K562 (cell line): ENCODE data around the gene ATP6V0C. TPM values are rescaled to one million over a fixed set of nuclear protein-coding genes. Genes with fewer than 3 reads are reported as not detected.

ENCODE experiments used
- BRD4 ChIP-seq: fragments of 200-600 bp; sonication (generic); IDR thresholded peaks from 2 replicates; pipeline ENCODE4 v1.6.1; 2017; ENCODE audit warnings: inconsistent platforms
- CBFB ChIP-seq: sonication (generic); formaldehyde crosslinking; IDR thresholded peaks from 2 replicates; pipeline ENCODE4 v1.4.0; 2020; ENCODE audit warnings: mild to moderate bottlenecking, missing genetic modification reagents
- CHCHD3 ChIP-seq: fragments of 250-450 bp; sonication (Bioruptor Pico); IDR thresholded peaks from 2 replicates; pipeline ENCODE4 v2.1.2; 2022; ENCODE audit warnings: mild to moderate bottlenecking
- CREB1 ChIP-seq, 2 experiments: sonication (generic) in 1 of 2; formaldehyde crosslinking in 1 of 2; IDR thresholded peaks; 2 replicates each; pipeline versions ENCODE4 v1.6.1 to v1.8.0; 2012 to 2022; ENCODE audit warnings: inconsistent platforms in 1 of 2, mild to moderate bottlenecking in 1 of 2, missing genetic modification reagents in 1 of 2, moderate library complexity in 1 of 2
- DACH1 ChIP-seq: fragments of 450-650 bp; IDR thresholded peaks from 2 replicates; pipeline ENCODE4 v1.6.1; 2018; ENCODE audit not compliant: partially characterized antibody
- ELF4 ChIP-seq: fragments of 450-650 bp; formaldehyde crosslinking; IDR thresholded peaks from 2 replicates; pipeline ENCODE4 v1.4.0; 2022; ENCODE audit warnings: missing genetic modification characterization
- FOXK1 ChIP-seq: sonication (generic); formaldehyde crosslinking; IDR thresholded peaks from 2 replicates; pipeline ENCODE4 v1.8.0; 2022; ENCODE audit warnings: missing genetic modification reagents, mild to moderate bottlenecking, borderline replicate concordance
- GMEB1 ChIP-seq: fragments of 250-450 bp; sonication (Bioruptor Pico); IDR thresholded peaks from 2 replicates; pipeline ENCODE4 v1.4.0; 2020; ENCODE audit warnings: mild to moderate bottlenecking
- ILF3 ChIP-seq: fragments of 450-650 bp; IDR thresholded peaks from 2 replicates; pipeline ENCODE4 v1.6.1; 2018; ENCODE audit warnings: antibody characterized with exemption, mild to moderate bottlenecking, moderate library complexity, borderline replicate concordance
- NCOA4 ChIP-seq: fragments of 450-650 bp; IDR thresholded peaks from 2 replicates; pipeline ENCODE4 v1.6.1; 2018; ENCODE audit warnings: mild to moderate bottlenecking; ENCODE audit not compliant: partially characterized antibody
- NR3C1 ChIP-seq: sonication (generic); formaldehyde crosslinking; IDR thresholded peaks from 2 replicates; pipeline ENCODE4 v1.8.1; 2022; ENCODE audit warnings: missing genetic modification reagents
- RCOR1 ChIP-seq, 2 experiments: IDR thresholded peaks; 2 replicates each; pipeline ENCODE4 v1.6.1; 2012; ENCODE audit warnings: low read depth in 2 of 2, low read length in 2 of 2, borderline replicate concordance in 1 of 2, improper control_type of control experiment in 1 of 2
- ZBED1 ChIP-seq: IDR thresholded peaks from 2 replicates; pipeline ENCODE4 v1.6.1; 2014
- ZNF445 ChIP-seq: fragments of 250-450 bp; sonication (Bioruptor Pico); IDR thresholded peaks from 2 replicates; pipeline ENCODE4 v1.4.0; 2020; ENCODE audit warnings: low read depth, mild to moderate bottlenecking, moderate library complexity
- ZNF507 ChIP-seq: conservative IDR thresholded peaks from 2 replicates; pipeline ENCODE4 v1.6.1; 2017; ENCODE audit warnings: missing genetic modification characterization, missing compliant biosample characterization
- ZNF592 ChIP-seq: fragments of 450-650 bp; IDR thresholded peaks from 2 replicates; pipeline ENCODE4 v1.6.1; 2017; ENCODE audit warnings: antibody characterized with exemption, mild to moderate bottlenecking
- ZNF740 ChIP-seq, 3 experiments: fragments of 200-800 bp in 1 of 3; sonication (Bioruptor generic) in 1 of 3; sonication (generic) in 1 of 3; formaldehyde crosslinking in 1 of 3; IDR thresholded peaks; 2 replicates each; pipeline versions ENCODE4 v1.6.1 to v1.8.0; 2016 to 2022; ENCODE audit warnings: mild to moderate bottlenecking in 2 of 3, missing compliant biosample characterization in 2 of 3, missing genetic modification characterization in 2 of 3, missing genetic modification reagents in 1 of 3
- polyA plus RNA-seq, 8 experiments: library from polyadenylated mRNA; depleted of rRNA in 4 of 8; stranded (reverse) in 5 of 8; unstranded in 3 of 8; fragments of >200 nt; fragmentation: Nextera tagmentation in 2 of 8; fragmentation: Illumina TruSeq in 1 of 8; extraction: Ambion mirVana in 2 of 8; extraction: Trizol in 1 of 8; gene quantifications; 2 replicates each; pipeline versions ENCODE4 v1.2.1 to v1.2.3, GENCODE V29; 2011 to 2014; ENCODE audit warnings: inconsistent platforms in 1 of 8, missing spikeins in 1 of 8
- total RNA-seq, 7 experiments: library from RNA; depleted of rRNA in 6 of 7; stranded (reverse); fragments of >200 nt in 6 of 7; fragmentation: Illumina TruSeq in 2 of 7; extraction: Trizol in 2 of 7; gene quantifications; 2 replicates each; pipeline versions ENCODE4 v1.2.1 to v1.2.3, GENCODE V29; 2011 to 2021; ENCODE audit warnings: low replicate concordance in 1 of 7
- TF ChIP-seq, protein P1 (sequence below): fragments of 450-650 bp; formaldehyde crosslinking; IDR thresholded peaks from 2 replicates; pipeline ENCODE4 v1.4.0; 2020; ENCODE audit warnings: mild to moderate bottlenecking
- TF ChIP-seq, protein P2 (sequence below): fragments of 450-650 bp; IDR thresholded peaks from 2 replicates; pipeline ENCODE4 v1.6.1; 2016

ATP6V0C gene
- total and polyA plus RNA-seq, 9 of the 15 experiments (the other 6 are each of a cell fraction or from before 2014, with no cell fraction given) = 2.9 to 228 (median 22.7) TPM

- peak in 1 of 2 experiments; percentile 46; a peak in 1 of 4 replicates for TF ChIP-seq RCOR1 (IDR thresholded peaks at IDR 0.05; ENCODE audit: borderline replicate concordance in 1 of 2, low read depth in 2 of 2, low read length in 2 of 2)
- TF ChIP-seq, protein P1, sequence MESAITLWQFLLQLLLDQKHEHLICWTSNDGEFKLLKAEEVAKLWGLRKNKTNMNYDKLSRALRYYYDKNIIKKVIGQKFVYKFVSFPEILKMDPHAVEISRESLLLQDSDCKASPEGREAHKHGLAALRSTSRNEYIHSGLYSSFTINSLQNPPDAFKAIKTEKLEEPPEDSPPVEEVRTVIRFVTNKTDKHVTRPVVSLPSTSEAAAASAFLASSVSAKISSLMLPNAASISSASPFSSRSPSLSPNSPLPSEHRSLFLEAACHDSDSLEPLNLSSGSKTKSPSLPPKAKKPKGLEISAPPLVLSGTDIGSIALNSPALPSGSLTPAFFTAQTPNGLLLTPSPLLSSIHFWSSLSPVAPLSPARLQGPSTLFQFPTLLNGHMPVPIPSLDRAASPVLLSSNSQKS = no peak
- peak; percentile 62; the same call in 1 of the 2 replicates for TF ChIP-seq ZNF592
- TF ChIP-seq NR3C1 (CRISPR knock-in tag) = no peak
- no peak for TF ChIP-seq FOXK1
- no peak for TF ChIP-seq CHCHD3 (CRISPR knock-in tag)
- TF ChIP-seq, protein P2, sequence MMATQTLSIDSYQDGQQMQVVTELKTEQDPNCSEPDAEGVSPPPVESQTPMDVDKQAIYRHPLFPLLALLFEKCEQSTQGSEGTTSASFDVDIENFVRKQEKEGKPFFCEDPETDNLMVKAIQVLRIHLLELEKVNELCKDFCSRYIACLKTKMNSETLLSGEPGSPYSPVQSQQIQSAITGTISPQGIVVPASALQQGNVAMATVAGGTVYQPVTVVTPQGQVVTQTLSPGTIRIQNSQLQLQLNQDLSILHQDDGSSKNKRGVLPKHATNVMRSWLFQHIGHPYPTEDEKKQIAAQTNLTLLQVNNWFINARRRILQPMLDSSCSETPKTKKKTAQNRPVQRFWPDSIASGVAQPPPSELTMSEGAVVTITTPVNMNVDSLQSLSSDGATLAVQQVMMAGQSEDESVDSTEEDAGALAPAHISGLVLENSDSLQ = peak; percentile 64
- TF ChIP-seq ILF3 = no peak
- TF ChIP-seq ZNF740 (CRISPR knock-in tag; IDR thresholded peaks at IDR 0.05) = no peak
- no peak for TF ChIP-seq ZNF740 (tag; IDR thresholded peaks at IDR 0.05)
- no peak for TF ChIP-seq GMEB1 (CRISPR knock-in tag)
- no peak for TF ChIP-seq NCOA4
- no peak for TF ChIP-seq ZBED1
- TF ChIP-seq BRD4 = no peak
- no peak for TF ChIP-seq ELF4 (CRISPR knock-in tag)
- no peak for TF ChIP-seq CBFB (CRISPR knock-in tag)
- TF ChIP-seq ZNF445 (CRISPR knock-in tag) = no peak
- no peak for TF ChIP-seq DACH1
- no peak for TF ChIP-seq CREB1 (IDR thresholded peaks at IDR 0.05)
- TF ChIP-seq CREB1 (CRISPR knock-in tag; IDR thresholded peaks at IDR 0.05) = no peak
- TF ChIP-seq ZNF507 (tag) = no peak
Observed at GRCh38 chr16:2484898-2485508, 28.7 kb upstream of the ATP6V0C start (continued).
